Measurements from ENCODE around the gene MICAL1.

Gene MICAL1

GRCh38 chr6:109455437-109456110 lies at the start of gene MICAL1:
Gene MICAL1 (minus strand): TSS chr6:109455772. CDS start chr6:109454196, 1,576 bp downstream.
- H3K4me3 ChIP-seq (ENCODE audit: low read depth, low read length) = peak within 1 kb of the TSS; percentile 86
- peak; percentile 64 for DNase-seq (ENCODE audit: low read depth)
- TF ChIP-seq CTCF (IDR thresholded peaks at IDR 0.05; ENCODE audit: low read depth, low read length, missing control alignments) = peak; percentile 44

- TF ChIP-seq CTCF (IDR thresholded peaks at IDR 0.05; ENCODE audit: low read depth, low read length, missing control alignments) = no peak
- no peak overlapping the region for H3K4me3 ChIP-seq (ENCODE audit: low read depth, low read length)
- no peak for DNase-seq (ENCODE audit: low read depth)
These were observed 48.0 kb upstream of the MICAL1 start for GRCh38 chr6:109503327-109504224.

- no peak overlapping the region for H3K4me3 ChIP-seq (ENCODE audit: low read depth, low read length)
- no peak for TF ChIP-seq CTCF (IDR thresholded peaks at IDR 0.05; ENCODE audit: low read depth, low read length, missing control alignments)
- DNase-seq (ENCODE audit: low read depth) = no peak
These were observed 43.4 kb upstream of the MICAL1 start for GRCh38 chr6:109498936-109499335.

- DNase-seq (ENCODE audit: low read depth) = no peak
- TF ChIP-seq CTCF (IDR thresholded peaks at IDR 0.05; ENCODE audit: low read depth, low read length, missing control alignments) = no peak
- no peak overlapping the region for H3K4me3 ChIP-seq (ENCODE audit: low read depth, low read length)
These were observed 42.5 kb upstream of the MICAL1 start for GRCh38 chr6:109498052-109498451.

GRCh38 chr6:109496036-109496772 lies 40.6 kb upstream of the MICAL1 start:
- TF ChIP-seq CTCF (IDR thresholded peaks at IDR 0.05; ENCODE audit: low read depth, low read length, missing control alignments) = no peak
- DNase-seq (ENCODE audit: low read depth) = no peak
- H3K4me3 ChIP-seq (ENCODE audit: low read depth, low read length) = no peak overlapping the region

GRCh38 chr6:109493865-109494264 lies 38.3 kb upstream of the MICAL1 start:
- DNase-seq (ENCODE audit: low read depth) = no peak
- TF ChIP-seq CTCF (IDR thresholded peaks at IDR 0.05; ENCODE audit: low read depth, low read length, missing control alignments) = no peak
- H3K4me3 ChIP-seq (ENCODE audit: low read depth, low read length) = no peak overlapping the region

Data from GM12864 (cell line).